Right lung (tissue), 5 donors: Measurements from ENCODE around the gene PPM1A. TPM values are rescaled to one million over a fixed set of nuclear protein-coding genes. Genes with fewer than 3 reads are reported as not detected.

Experiments
- DNase-seq, 2 donors: peaks; one replicate each; pipeline ENCODE4 v3.0.0-alpha.2; 2013
- polyA plus RNA-seq, 5 donors: library from polyadenylated mRNA; unstranded; fragments of 120-200 nt; gene quantifications; one replicate each; pipeline versions ENCODE4 v1.2.1 to v1.2.3, GENCODE V29; 2013; ENCODE audit warnings: inconsistent platforms in 1 of 5, low replicate concordance in 1 of 5; ENCODE audit not compliant: insufficient read length in 5 of 5, insufficient read depth in 1 of 5

PPM1A gene
- polyA plus RNA-seq, 5 donors, result 43.0 to 61.6 (median 56.7) TPM

DNA sequence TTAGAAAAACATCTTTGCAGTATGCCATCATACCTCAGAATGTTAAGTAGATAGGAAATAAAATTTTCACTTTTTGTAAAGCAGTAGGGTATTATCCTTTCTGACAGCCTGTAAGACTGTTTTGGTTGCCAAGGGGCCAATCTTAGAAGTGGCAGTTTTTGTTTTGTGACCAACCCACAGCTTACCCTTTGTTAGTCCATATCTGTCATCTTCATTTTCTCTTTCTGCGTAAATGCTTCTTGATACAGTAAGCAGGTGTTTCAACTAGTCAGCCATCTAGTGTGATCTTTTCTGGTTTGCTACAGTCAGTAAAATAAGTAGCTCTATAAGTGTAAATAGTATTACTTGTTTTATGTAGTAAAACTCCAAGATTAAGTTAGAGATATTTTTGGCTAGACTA is 8.8 kb downstream of the PPM1A start:
- DNase-seq, result no peak

DNA sequence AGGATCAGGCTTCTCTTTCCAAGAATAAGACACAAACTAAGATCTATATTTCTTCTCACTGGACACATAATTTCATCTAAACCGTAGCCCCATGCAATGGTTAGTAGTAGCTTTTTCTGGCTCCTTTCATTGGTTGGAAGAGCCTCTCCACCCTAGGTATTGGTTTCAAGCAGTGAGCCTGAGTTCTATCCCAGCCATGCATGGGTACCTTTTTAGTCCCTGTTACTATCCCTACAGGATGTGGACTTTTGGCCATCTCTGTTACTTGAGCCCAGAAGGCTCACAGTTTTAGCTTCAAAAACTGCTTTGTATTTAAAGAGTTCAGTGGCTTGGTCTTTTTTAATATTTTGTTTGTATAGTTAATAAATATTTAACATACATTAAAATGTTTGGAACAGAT is 16.1 kb downstream of the PPM1A start:
- DNase-seq, result no peak

- no peak for DNase-seq
Measured at GRCh38 chr14:60266021-60266937, 17.3 kb downstream of the PPM1A start.

GRCh38 chr14:60272177-60272576 is 23.2 kb downstream of the PPM1A start:
- no peak for DNase-seq

DNA sequence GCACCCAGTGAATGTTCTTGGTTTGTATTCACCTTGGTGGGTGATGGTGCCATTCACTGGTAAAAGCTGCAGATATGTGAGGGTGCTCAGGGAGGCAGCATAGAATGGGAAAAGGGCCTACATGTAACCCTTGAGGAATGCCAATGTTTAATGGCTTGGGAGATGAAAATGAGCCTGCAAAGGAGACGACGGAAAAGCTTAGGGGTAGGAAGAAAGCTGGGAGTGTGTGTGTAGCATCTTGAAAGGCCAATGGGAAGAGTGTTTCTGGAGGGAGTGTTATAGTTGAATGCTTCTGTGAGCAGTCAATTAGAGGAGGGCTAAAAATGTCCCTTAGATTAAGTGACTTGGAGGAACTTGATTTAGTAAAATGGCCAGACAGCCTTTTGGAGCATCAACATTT is 24.9 kb downstream of the PPM1A start:
- DNase-seq, result no peak

GRCh38 chr14:60274448-60274847 is 25.4 kb downstream of the PPM1A start:
- no peak for DNase-seq

DNA sequence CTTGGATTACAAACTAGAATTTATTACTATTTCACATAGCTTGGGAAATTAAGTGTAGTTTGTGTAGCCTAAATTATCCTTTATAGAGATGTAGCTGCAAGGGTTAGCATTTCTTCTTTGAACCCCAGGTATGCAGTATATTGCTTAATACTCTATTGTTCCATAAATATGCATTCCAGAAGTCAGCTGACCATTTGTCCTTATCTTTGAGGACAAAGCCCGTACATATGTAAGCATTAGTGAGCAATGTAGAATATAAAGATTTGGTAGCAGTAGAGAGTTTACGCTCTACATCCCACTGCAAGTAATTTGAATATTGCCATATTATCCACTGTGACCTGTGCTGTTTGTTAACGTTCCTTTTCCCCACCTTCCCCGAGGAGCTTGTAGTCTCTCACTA is 26.9 kb downstream of the PPM1A start:
- no peak for DNase-seq

DNA sequence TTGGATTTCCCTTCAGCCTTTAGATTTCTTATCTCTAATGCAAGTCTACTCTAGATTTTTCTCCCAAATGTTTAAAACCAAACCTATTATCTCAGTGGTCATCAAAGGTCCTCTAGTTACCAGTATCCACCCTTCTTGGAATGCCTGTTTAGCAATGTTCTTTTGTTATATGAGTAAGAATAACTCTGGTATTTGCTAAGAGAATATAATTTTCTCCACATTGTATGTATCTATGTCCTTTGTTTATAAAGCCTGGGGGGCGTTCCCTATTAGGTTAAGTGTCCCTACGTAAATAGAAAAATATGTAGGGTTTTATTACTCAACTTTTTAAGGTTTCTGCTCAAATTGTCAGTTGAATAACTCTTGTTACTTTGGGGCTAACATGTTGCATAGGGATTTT is 27.3 kb downstream of the PPM1A start:
- DNase-seq, result no peak

DNA sequence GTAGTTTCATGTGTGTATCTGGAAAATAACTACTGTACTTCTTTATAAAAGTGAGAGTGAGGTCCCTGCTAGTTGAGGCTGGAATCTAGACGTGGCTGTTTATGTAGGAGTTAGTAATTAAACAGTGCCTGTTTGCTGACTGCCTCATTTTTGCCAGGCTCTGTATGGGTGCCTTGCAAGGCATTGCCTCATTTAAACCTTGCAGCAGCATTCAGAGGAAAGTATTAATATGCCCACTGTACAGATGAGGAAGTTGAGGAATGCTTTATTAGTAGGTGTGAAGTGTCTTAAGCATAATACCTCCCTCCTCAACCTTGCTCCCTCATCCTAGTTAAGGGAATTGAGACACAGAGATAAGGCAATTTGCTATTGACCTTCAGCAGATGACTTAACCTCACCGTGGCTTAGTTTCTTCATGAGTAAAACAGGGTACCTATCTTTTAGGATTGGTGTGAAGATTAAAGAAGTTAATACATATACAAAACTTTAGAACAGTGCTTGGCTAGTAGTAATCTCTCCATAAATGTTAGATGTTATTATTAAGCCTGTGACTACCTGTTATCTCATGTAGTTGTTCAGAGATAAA is 28.7 kb downstream of the PPM1A start:
- DNase-seq, result no peak

DNA sequence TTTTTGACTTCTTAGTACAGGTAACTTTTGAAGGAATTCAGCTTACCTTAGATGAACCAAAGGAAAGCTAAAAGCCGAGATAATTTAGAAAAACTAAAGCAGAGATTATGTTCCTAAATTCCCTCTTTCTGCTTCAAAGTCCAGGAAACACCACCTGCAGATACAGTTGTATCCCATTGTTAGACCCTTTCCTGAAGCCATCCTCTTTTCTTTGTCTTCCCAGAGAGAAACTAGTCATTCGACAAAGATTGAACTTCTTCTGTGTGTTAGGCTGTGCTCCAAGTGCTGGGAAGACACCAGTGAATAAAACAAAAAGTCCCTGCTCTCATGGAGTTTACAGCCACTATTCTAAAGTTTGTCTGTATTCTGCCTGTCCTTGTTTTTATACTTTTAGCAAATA is 29.3 kb downstream of the PPM1A start:
- DNase-seq, result no peak

DNA sequence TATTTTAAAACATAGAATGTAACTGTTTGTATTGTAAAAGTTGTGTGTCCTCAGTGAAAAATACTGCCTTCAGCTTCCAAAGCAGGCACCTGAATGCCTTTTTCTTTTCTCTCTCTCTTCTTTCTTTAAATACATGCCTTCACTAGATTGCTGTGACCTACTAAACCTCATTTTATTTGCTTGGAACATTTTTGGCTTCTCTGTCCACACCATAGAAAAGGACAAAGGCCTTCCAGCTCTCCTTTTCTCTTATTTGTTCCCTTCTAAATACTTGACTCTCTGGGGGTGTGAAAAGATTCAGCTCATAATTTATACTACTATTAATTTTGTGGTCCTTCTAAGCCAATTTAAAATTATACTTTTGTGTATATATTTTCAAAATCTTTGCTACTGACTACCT is 38.4 kb downstream of the PPM1A start:
- no peak for DNase-seq

DNA sequence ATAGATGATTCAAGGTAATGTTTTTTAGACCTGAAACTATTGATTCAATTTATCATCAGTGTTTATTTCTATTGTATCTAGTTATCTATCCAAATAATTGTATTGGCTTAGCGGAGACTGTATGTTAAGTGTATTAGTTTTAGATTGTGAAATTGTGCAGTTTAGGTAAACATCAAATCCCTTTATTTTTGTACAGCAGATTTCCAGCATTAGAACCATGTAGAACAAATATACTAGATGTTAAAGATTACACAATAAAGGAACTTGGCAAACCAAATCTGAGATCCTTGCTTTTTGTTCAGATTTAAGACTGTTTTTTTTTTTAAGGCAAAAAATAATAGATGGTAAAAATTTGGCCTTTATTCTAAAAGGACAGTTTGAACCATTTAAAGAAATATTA is 39.3 kb downstream of the PPM1A start:
- DNase-seq, result no peak

DNA sequence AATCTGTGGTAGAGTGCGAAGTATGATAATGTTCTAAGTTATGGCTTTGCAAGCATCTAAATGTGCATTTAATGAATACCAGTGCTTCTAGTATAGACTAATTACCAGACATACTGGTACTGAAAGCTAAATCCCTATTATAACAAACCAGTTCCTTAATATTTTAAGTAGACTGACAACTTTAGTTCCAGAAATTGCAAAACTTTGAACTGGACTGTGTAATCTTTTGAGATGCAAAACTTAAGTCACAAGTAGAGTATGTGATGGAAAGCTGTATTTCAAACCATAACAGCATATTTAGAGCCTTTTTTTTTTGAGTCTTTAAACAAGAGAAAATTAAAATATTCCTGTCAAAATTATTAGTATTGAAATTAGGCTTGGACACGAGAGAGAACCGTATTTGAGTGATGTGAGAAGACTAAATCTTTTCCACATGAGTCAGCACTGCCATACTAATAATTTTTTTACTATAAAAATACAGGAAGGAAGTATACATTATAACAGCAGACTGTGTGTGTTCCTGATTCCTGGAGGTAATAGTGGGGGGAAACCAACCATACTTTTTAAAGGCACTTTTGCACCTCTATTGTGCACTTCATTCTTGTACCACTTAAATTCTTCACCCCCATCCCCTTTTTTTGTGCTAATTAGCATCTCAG is 45.5 kb downstream of the PPM1A start:
- DNase-seq, result no peak

DNA sequence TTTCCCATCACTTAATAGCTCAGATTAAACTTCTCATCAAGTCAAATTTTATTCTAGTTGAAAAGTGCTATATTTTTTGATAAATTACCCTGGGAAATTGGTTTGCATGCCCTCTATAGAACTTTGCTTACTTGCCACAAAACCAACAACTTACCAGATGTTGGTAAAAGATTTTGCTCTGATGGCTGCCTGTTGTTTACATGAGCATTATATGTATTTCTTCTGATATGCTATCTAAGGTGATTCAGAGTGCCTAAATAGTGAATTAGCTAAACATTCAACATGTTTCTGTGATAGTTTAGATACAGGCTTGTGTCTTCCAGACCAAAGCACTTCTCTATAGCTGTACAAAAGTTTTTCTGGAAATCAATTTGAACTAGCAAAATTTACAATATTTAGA is 51.0 kb downstream of the PPM1A start:
- no peak for DNase-seq

DNA sequence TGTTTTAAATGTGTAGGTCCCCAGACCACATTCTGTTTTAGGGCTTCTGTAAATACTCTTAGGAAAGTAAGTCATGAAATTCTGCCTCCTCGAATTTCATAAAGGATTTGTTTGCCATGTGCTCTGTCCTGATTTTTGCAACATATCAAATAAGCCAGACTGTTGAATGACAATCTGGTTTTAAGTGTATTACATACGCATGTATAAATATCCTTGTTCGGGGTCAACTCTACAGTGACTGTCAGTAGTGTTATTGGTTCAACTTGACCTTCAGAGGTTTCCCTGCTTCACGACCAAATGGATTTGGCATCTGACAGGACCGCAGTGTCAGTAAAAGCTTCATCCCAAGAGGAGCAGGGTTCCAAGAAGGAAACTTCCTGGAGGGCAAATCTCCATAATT is 52.7 kb downstream of the PPM1A start:
- DNase-seq, result no peak

GRCh38 chr14:60302663-60303062 is 53.6 kb downstream of the PPM1A start:
- no peak for DNase-seq

DNA sequence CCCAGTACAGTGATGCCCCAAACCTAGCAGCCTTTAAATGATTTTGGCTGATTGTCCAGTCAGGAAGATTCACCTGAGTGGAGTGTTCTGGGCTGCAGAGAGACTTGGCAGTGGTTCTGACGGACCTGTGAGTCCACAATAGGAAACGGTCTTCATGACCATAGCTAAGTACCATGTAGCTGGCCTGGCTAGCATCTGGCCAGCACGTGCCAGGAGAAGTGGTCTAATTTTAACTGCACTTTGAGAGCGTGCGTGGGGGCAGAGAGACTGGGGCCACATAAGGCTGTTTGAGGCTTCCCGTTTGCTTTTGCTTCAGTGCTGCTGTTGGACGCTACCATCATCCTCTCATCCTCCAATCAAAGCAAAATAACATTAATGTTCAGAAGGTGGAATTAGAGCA is 54.7 kb downstream of the PPM1A start:
- DNase-seq, result no peak

DNA sequence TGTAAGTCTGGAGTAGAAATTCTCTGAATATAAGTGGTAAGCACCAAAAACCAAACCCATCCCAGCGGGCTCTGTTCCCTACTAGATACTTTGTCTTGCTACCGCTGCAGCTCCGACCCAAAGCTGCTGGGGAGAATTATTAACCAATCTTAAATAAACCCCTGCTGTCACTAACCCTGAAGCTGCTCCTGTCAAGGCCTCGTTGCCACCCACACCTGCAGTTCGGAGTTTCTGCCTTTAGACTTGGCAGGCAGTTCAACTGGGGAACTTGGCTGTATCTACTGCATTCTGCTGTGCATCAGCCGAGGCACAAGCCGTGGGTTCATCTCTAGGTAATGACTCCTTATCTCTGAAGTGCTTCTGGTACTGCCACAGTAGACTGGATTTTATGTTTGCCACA is 55.5 kb downstream of the PPM1A start:
- no peak for DNase-seq

DNA sequence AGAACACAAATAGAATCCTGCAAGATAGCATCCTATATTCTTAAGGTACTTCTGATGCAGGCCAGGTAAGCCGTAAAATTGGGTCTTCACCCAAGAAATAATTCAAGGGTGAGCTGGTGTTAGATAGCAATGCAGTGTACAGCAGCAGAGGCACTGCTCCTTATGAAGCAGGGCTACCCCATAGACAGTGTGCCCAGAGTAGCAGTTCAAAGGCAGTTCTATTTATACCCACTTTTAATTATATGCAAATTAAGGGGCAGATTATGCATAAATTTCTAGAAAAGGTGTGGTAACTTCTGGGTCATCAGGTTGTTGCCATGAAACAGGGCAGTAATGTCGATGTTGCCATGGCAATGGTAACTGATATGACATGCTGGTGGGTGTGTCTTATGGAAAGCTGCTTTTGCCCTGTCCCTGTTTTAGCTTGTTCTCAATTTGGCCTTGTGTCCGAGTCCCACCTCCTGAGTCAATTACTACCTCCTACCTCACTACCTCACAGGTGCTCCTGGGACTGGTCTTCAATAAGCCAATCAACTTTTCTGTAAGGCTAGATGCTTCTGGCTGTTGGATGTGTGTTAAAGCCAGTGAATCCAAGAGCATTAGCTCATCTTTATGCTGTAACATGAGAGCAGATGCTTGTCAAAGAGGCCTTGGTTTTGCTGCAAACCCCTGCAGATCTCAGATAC is 61.0 kb downstream of the PPM1A start:
- no peak for DNase-seq

GRCh38 chr14:60311417-60311816 is 62.4 kb downstream of the PPM1A start:
- DNase-seq, result peak in 1 of 2 donors; percentile 17

DNA sequence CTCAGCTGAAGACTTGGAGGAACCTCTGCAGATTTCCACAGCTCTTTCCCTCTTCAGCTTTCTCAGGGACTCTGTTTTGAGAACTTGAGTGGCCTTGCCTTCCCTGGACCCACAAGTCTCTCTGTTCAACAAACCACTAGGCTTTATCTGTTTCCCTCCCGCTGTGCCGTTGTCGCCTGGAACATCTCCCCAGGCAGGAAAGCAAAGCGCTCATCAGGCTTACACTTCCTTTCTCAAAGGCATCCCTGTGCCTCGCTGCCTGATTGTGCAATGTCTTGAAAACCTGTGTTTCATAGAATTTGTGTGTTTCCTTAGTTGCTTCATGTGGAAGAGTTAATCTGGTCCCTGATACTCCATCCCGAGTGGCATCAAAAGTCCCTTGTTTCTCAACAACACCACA is 64.1 kb downstream of the PPM1A start:
- DNase-seq, result no peak

DNA sequence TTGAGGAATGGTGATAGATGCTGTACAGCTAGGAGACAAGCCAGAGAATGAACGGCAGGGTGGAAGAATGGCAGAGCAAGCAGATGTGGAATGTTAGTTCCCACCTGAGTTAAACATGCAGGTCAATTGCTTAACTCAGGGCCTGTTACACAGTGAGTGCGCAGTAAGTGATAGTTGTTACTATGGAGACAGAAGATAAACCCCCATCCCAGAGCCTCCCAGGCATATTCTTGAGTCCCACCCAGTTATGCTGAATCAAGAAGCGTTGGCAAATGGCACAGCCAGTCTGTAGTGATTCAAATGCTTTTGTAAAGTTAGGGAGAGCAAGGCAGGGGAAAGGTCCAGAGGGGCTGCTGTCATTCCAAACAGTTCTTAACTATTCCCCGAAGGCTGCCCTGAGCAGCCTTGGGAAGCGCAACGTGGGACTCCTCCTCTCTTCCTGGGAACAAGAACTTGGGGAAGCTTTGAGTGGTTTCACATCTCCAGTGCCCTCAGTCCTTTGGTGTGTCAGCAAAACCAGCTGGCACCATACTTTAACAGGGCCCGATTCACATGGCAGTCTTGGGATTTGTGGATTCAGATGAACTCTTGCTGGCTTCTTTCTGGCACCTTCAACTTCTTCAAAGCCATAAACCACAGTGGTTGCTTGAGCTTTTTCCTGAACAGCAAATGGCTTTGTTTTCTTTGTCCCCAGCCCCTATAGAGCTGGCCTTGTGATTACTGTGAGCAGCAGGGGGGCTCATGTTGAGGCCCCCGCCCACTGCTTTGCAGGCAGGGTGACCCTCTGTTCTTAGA is 66.4 kb downstream of the PPM1A start:
- no peak for DNase-seq
